Iris pigment epithelial cell (primary cell): ENCODE results near the gene CCDC170.
"Not testable (repeated sequence)": the region's sequence is repeated elsewhere in the genome, so short reads cannot be mapped to it uniquely, and the experiment has no call there.

Experiments
- DNase-seq: peaks from one replicate; pipeline ENCODE4 v3.0.0-alpha.2; 2011; ENCODE audit warnings: low read depth

CCDC170 gene

GRCh38 chr6:151493804-151494234 is at the start of gene CCDC170:
CCDC170 (plus strand) TSS chr6:151494017; CDS start chr6:151494129, 112 bp downstream.
- DNase-seq = no peak

GRCh38 chr6:151445482-151445881 is 48.3 kb upstream of the CCDC170 start:
- peak; percentile 97 for DNase-seq

GRCh38 chr6:151447237-151447636 is 46.6 kb upstream of the CCDC170 start:
- no peak for DNase-seq

GRCh38 chr6:151448623-151449022 is 45.2 kb upstream of the CCDC170 start:
- DNase-seq = no peak

- not testable (repeated sequence) for DNase-seq
Measured at GRCh38 chr6:151450928-151451327, 42.9 kb upstream of the CCDC170 start.

- DNase-seq = no peak
Measured at GRCh38 chr6:151451417-151451949, 42.3 kb upstream of the CCDC170 start.

GRCh38 chr6:151451950-151452749 is 41.7 kb upstream of the CCDC170 start, which contains the start of gene RMND1:
RMND1 (minus strand) TSS chr6:151452126; CDS start chr6:151445811, 6,315 bp downstream.
- peak; percentile 100 for DNase-seq

GRCh38 chr6:151452750-151453427 is 40.9 kb upstream of the CCDC170 start:
- peak; percentile 49 for DNase-seq

GRCh38 chr6:151455751-151456398 is 37.9 kb upstream of the CCDC170 start:
- not testable (repeated sequence) for DNase-seq

- DNase-seq = no peak
Measured at GRCh38 chr6:151461673-151462072, 32.1 kb upstream of the CCDC170 start.

- DNase-seq = no peak
Measured at GRCh38 chr6:151464702-151465101, 29.1 kb upstream of the CCDC170 start.

- peak; percentile 52 for DNase-seq
Measured at GRCh38 chr6:151475653-151476523, 17.9 kb upstream of the CCDC170 start.

GRCh38 chr6:151477726-151478125 is 16.1 kb upstream of the CCDC170 start:
- DNase-seq = no peak

- no peak for DNase-seq
Measured at GRCh38 chr6:151478670-151479069, 15.1 kb upstream of the CCDC170 start.

- DNase-seq = no peak
Measured at GRCh38 chr6:151481786-151482185, 12.0 kb upstream of the CCDC170 start.

- DNase-seq = peak; percentile 76
Measured at GRCh38 chr6:151482290-151482689, 11.5 kb upstream of the CCDC170 start.

- DNase-seq = no peak
Measured at GRCh38 chr6:151483994-151484393, 9.8 kb upstream of the CCDC170 start.

- no peak for DNase-seq
Measured at GRCh38 chr6:151488226-151488625, 5.6 kb upstream of the CCDC170 start.

GRCh38 chr6:151490996-151491395 is 2.8 kb upstream of the CCDC170 start:
- no peak for DNase-seq

- DNase-seq = no peak
Measured at GRCh38 chr6:151493161-151493803, 535 bp upstream of the CCDC170 start.
